A673 (cell line): ENCODE data around the gene AP3S1. TPM values are rescaled to one million over a fixed set of nuclear protein-coding genes. Genes with fewer than 3 reads are reported as not detected.
"Not testable (repeated sequence)": the region's sequence is repeated elsewhere in the genome, so short reads cannot be mapped to it uniquely, and the experiment has no call there.

Experiments used
- BruUV-seq: library from RNA; stranded (reverse); fragments of 400-500 nt; replicated peaks from 2 replicates; lab custom pipeline; 2021; lab: Mats Ljungman, UMichigan
- CTCF ChIA-PET: fragments of 300-600 bp; sonication (Branson Sonifier 250); formaldehyde crosslinking; loops from one replicate; lab custom pipeline; 2022; ENCODE audit warnings: antibody characterized with exemption; lab: Charles Lee
- POLR2A ChIA-PET: fragments of 300-600 bp; sonication (Branson Sonifier 250); formaldehyde crosslinking; loops from one replicate; lab custom pipeline; 2022; ENCODE audit warnings: antibody characterized with exemption; ENCODE audit not compliant: low non-redundant PET; lab: Charles Lee
- DNase-seq: peaks from one replicate; pipeline ENCODE4 v3.0.0-alpha.2; 2015; ENCODE audit warnings: low spot score
- H3K27ac ChIP-seq: fragments of 200-600 bp; sonication (generic); 2 replicates; pipeline ENCODE4 v1.5.1; 2016; ENCODE audit warnings: mixed run types, low read depth, mild to moderate bottlenecking, mixed read lengths, antibody characterized with exemption, low read length; ENCODE audit not compliant: poor library complexity, severe bottlenecking
- H3K27me3 ChIP-seq: fragments of 200-600 bp; sonication (generic); replicated peaks from 2 replicates; pipeline ENCODE4 v1.6.1; 2017; ENCODE audit warnings: mixed run types, low read depth, mild to moderate bottlenecking, mixed read lengths, antibody characterized with exemption, low read length; ENCODE audit not compliant: insufficient read depth, poor library complexity
- H3K36me3 ChIP-seq: fragments of 200-600 bp; sonication (generic); 2 replicates; pipeline ENCODE4 v1.6.1; 2016; ENCODE audit warnings: mixed run types, mild to moderate bottlenecking, mixed read lengths, antibody characterized with exemption, low read length; ENCODE audit not compliant: insufficient read depth, poor library complexity, severe bottlenecking
- H3K4me1 ChIP-seq: fragments of 200-600 bp; sonication (generic); 2 replicates; pipeline ENCODE4 v1.6.1; 2017; ENCODE audit warnings: mixed run types, mild to moderate bottlenecking, mixed read lengths, antibody characterized with exemption, low read length; ENCODE audit not compliant: insufficient read depth, poor library complexity, severe bottlenecking
- H3K4me3 ChIP-seq: fragments of 200-600 bp; sonication (generic); 2 replicates; pipeline ENCODE4 v1.5.1; 2016; ENCODE audit warnings: low read depth, mixed run types, mild to moderate bottlenecking, mixed read lengths, low read length; ENCODE audit not compliant: poor library complexity, severe bottlenecking
- H3K9me3 ChIP-seq: fragments of 200-600 bp; sonication (generic); 2 replicates; pipeline ENCODE4 v1.6.1; 2016; ENCODE audit warnings: mixed run types, low read depth, mild to moderate bottlenecking, mixed read lengths, antibody characterized with exemption, low read length; ENCODE audit not compliant: poor library complexity, severe bottlenecking
- CTCF ChIP-seq: fragments of 300-800, 200-600 bp; sonication (generic); conservative IDR thresholded peaks from 2 replicates; pipeline ENCODE4 v1.5.1; 2017; ENCODE audit warnings: low read depth, mild to moderate bottlenecking, antibody characterized with exemption, low read length, moderate library complexity, mixed read lengths
- EZH2 ChIP-seq: fragments of 200-600 bp; sonication (generic); IDR thresholded peaks from 2 replicates; pipeline ENCODE4 v1.6.1; 2017; ENCODE audit warnings: borderline replicate concordance, low read depth, mild to moderate bottlenecking, mixed read lengths, antibody characterized with exemption, low read length; ENCODE audit not compliant: poor library complexity, severe bottlenecking
- intact Hi-C: fragments of 100-400 bp; cut with micrococcal nuclease; formaldehyde crosslinking; loops from one replicate; pipeline ENCODE4 v1.10.0; 2022; ENCODE audit not compliant: unreplicated experiment
- total RNA-seq: library from RNA; stranded (reverse); gene quantifications from 2 replicates; pipeline ENCODE4 v1.2.3, GENCODE V29; 2021

AP3S1 gene
- total RNA-seq, 1 experiment from 2014 or later, result 66.9 TPM

DNA sequence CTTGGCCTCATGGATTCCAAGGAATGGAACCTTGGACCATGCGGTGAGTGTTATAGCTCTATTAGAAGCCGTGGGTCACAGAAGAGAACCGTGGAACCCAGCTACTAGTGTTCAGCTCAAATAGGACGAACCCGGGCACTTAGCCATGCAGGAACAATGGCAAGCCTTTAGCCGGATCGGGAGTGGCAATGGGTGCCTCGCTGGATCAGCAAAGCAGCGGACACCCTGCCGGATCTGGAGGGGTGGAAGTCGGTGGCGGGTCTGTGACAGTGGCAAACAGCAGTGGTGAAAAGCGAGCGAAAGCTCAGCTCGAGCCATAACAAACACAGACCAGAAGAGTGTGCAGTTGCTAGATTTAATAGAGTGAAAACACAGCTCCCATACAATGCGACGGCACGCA lies 22.9 kb upstream of the AP3S1 start:
- peaks cover 56% of the 10 kb centered on the region for H3K27me3 ChIP-seq
- no peak for DNase-seq
- no peak for TF ChIP-seq EZH2
- TF ChIP-seq CTCF, result no peak
- H3K36me3 ChIP-seq, result no peaks in the 10 kb centered on the region
- intact Hi-C loops, result no loop called here
- BruUV-seq, result no TSS peak
- peaks cover 3% of the 10 kb centered on the region for H3K4me1 ChIP-seq
- ChIA-PET CTCF (no interaction called here), POLR2A (no interaction called here)
- no peak overlapping the region for H3K27ac ChIP-seq
- no peak overlapping the region for H3K4me3 ChIP-seq
- no peaks in the 10 kb centered on the region for H3K9me3 ChIP-seq

DNA sequence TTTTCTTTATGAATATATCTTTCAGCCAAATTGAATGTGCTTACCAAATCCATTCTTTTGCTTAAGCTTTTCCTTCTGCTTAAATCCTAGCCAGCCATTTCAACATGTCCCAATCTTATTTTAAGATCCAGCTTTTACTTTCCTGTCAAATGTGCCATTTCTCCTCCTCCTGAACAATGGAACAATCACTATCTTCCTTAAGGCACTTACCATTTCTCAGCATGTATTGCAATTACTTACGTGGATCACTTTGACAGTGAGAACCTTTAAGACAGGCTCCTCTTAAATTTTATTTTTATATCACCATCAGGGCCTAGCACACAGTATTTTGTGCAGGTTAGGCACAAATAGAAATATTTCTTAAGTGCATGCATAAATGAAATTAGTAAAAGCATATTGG lies 20.9 kb upstream of the AP3S1 start:
- H3K27me3 ChIP-seq, result peaks cover 36% of the 10 kb centered on the region
- intact Hi-C loops, result no loop called here
- no peak for DNase-seq
- no peaks in the 10 kb centered on the region for H3K4me1 ChIP-seq
- no peak for TF ChIP-seq EZH2
- TF ChIP-seq CTCF, result no peak
- POLR2A ChIA-PET, result no interaction called here
- no TSS peak for BruUV-seq
- no peak overlapping the region for H3K27ac ChIP-seq
- H3K9me3 ChIP-seq, result no peaks in the 10 kb centered on the region
- no peak overlapping the region for H3K4me3 ChIP-seq
- H3K36me3 ChIP-seq, result no peaks in the 10 kb centered on the region
- CTCF ChIA-PET, result no interaction called here

- H3K4me1 ChIP-seq, CTCF ChIA-PET, H3K4me3 ChIP-seq, H3K27me3 ChIP-seq, DNase-seq, H3K27ac ChIP-seq, POLR2A ChIA-PET, H3K9me3 ChIP-seq, BruUV-seq, intact Hi-C loops: not testable (repeated sequence)
- H3K36me3 ChIP-seq, result peaks cover 17% of the 10 kb centered on the region
Measured at GRCh38 chr5:115824983-115825382, 16.8 kb upstream of the AP3S1 start.

GRCh38 chr5:115825948-115826347 lies 15.8 kb upstream of the AP3S1 start:
- H3K27ac ChIP-seq, result no peak overlapping the region
- no TSS peak for BruUV-seq
- no peaks in the 10 kb centered on the region for H3K4me1 ChIP-seq
- intact Hi-C loops, result no loop called here
- no peak for DNase-seq
- peaks cover 27% of the 10 kb centered on the region for H3K36me3 ChIP-seq
- ChIA-PET POLR2A (no interaction called here), CTCF (no interaction called here)
- no peak overlapping the region for H3K4me3 ChIP-seq
- peaks cover 5% of the 10 kb centered on the region for H3K27me3 ChIP-seq
- H3K9me3 ChIP-seq, result no peaks in the 10 kb centered on the region
- no peak for TF ChIP-seq EZH2
- TF ChIP-seq CTCF, result no peak
